Measurements from ENCODE around the gene HCAR3.
"Not testable (repeated sequence)": the region's sequence is repeated elsewhere in the genome, so short reads cannot be mapped to it uniquely, and the experiment has no call there.

Gene HCAR3

GRCh38 chr12:122691566-122691965 is 25.0 kb downstream of the HCAR3 start:
- no peaks in the 10 kb centered on the region for H3K36me3 ChIP-seq (ENCODE audit: insufficient read depth, insufficient read length, low read length)
- no peaks in the 10 kb centered on the region for H3K27me3 ChIP-seq (ENCODE audit: insufficient read depth, insufficient read length)
- DNase-seq (ENCODE audit: low read depth, low spot score), result no peak
- H3K9me3 ChIP-seq (ENCODE audit: insufficient read depth, low read length), result no peaks in the 10 kb centered on the region
- H3K4me3 ChIP-seq (ENCODE audit: insufficient read length, low read depth), result no peak overlapping the region
- no peak overlapping the region for H3K9ac ChIP-seq (ENCODE audit: insufficient read length, low read depth)
- H3K4me1 ChIP-seq (ENCODE audit: insufficient read depth, insufficient read length), result peaks cover 3% of the 10 kb centered on the region
- TF ChIP-seq YY1 (IDR thresholded peaks at IDR 0.05; ENCODE audit: insufficient read depth, insufficient read length) (no peak), SUZ12 (IDR thresholded peaks at IDR 0.05; ENCODE audit: extremely low read depth, insufficient read depth, insufficient read length) (no peak), ZNF274 (IDR thresholded peaks at IDR 0.05; ENCODE audit: low read depth, low read length) (no peak)

GRCh38 chr12:122688291-122688690 is 28.3 kb downstream of the HCAR3 start:
- Histone ChIP-seq H3K4me1 (ENCODE audit: insufficient read depth, insufficient read length) (peaks cover 3% of the 10 kb centered on the region), H3K4me3 (ENCODE audit: insufficient read length, low read depth) (no peak overlapping the region), H3K27me3 (ENCODE audit: insufficient read depth, insufficient read length) (no peaks in the 10 kb centered on the region), H3K36me3 (ENCODE audit: insufficient read depth, insufficient read length, low read length) (no peaks in the 10 kb centered on the region), H3K9ac (ENCODE audit: insufficient read length, low read depth) (no peak overlapping the region), H3K9me3 (ENCODE audit: insufficient read depth, low read length) (no peaks in the 10 kb centered on the region)
- no peak for DNase-seq (ENCODE audit: low read depth, low spot score)
- TF ChIP-seq SUZ12 (IDR thresholded peaks at IDR 0.05; ENCODE audit: extremely low read depth, insufficient read depth, insufficient read length) (no peak), ZNF274 (IDR thresholded peaks at IDR 0.05; ENCODE audit: low read depth, low read length) (no peak), YY1 (IDR thresholded peaks at IDR 0.05; ENCODE audit: insufficient read depth, insufficient read length) (no peak)

- no peak overlapping the region for H3K4me3 ChIP-seq (ENCODE audit: insufficient read length, low read depth)
- no peaks in the 10 kb centered on the region for H3K36me3 ChIP-seq (ENCODE audit: insufficient read depth, insufficient read length, low read length)
- no peak overlapping the region for H3K9ac ChIP-seq (ENCODE audit: insufficient read length, low read depth)
- TF ChIP-seq SUZ12 (IDR thresholded peaks at IDR 0.05; ENCODE audit: extremely low read depth, insufficient read depth, insufficient read length) (no peak), YY1 (IDR thresholded peaks at IDR 0.05; ENCODE audit: insufficient read depth, insufficient read length) (no peak)
- H3K27me3 ChIP-seq (ENCODE audit: insufficient read depth, insufficient read length), result no peaks in the 10 kb centered on the region
- no peak for DNase-seq (ENCODE audit: low read depth, low spot score)
- peaks cover 3% of the 10 kb centered on the region for H3K4me1 ChIP-seq (ENCODE audit: insufficient read depth, insufficient read length)
- no peaks in the 10 kb centered on the region for H3K9me3 ChIP-seq (ENCODE audit: insufficient read depth, low read length)
Observed at GRCh38 chr12:122687086-122687485, 29.5 kb downstream of the HCAR3 start.

- Histone ChIP-seq H3K9me3 (ENCODE audit: insufficient read depth, low read length) (no peaks in the 10 kb centered on the region), H3K36me3 (ENCODE audit: insufficient read depth, insufficient read length, low read length) (no peaks in the 10 kb centered on the region)
Observed at GRCh38 chr12:122686538-122686937, 30.1 kb downstream of the HCAR3 start.

GRCh38 chr12:122684297-122684813 is 32.3 kb downstream of the HCAR3 start:
- Histone ChIP-seq H3K4me1 (ENCODE audit: insufficient read depth, insufficient read length) (no peaks in the 10 kb centered on the region), H3K9me3 (ENCODE audit: insufficient read depth, low read length) (no peaks in the 10 kb centered on the region), H3K4me3 (ENCODE audit: insufficient read length, low read depth) (no peak overlapping the region), H3K27me3 (ENCODE audit: insufficient read depth, insufficient read length) (no peaks in the 10 kb centered on the region), H3K9ac (ENCODE audit: insufficient read length, low read depth) (no peak overlapping the region), H3K36me3 (ENCODE audit: insufficient read depth, insufficient read length, low read length) (no peaks in the 10 kb centered on the region)
- DNase-seq (ENCODE audit: low read depth, low spot score), result no peak
- TF ChIP-seq SUZ12 (IDR thresholded peaks at IDR 0.05; ENCODE audit: extremely low read depth, insufficient read depth, insufficient read length) (no peak), YY1 (IDR thresholded peaks at IDR 0.05; ENCODE audit: insufficient read depth, insufficient read length) (no peak), ZNF274 (IDR thresholded peaks at IDR 0.05; ENCODE audit: low read depth, low read length) (no peak)

More at GRCh38 chr12:122686538-122686937, 30.1 kb downstream of the HCAR3 start:
- no peak for TF ChIP-seq YY1 (IDR thresholded peaks at IDR 0.05; ENCODE audit: insufficient read depth, insufficient read length)
- no peak for TF ChIP-seq SUZ12 (IDR thresholded peaks at IDR 0.05; ENCODE audit: extremely low read depth, insufficient read depth, insufficient read length)
- TF ChIP-seq ZNF274 (IDR thresholded peaks at IDR 0.05; ENCODE audit: low read depth, low read length), result no peak
- DNase-seq (ENCODE audit: low read depth, low spot score), result no peak
- Histone ChIP-seq H3K4me3 (ENCODE audit: insufficient read length, low read depth) (no peak overlapping the region), H3K4me1 (ENCODE audit: insufficient read depth, insufficient read length) (peaks cover 3% of the 10 kb centered on the region), H3K9ac (ENCODE audit: insufficient read length, low read depth) (no peak overlapping the region), H3K27me3 (ENCODE audit: insufficient read depth, insufficient read length) (no peaks in the 10 kb centered on the region)

GRCh38 chr12:122681814-122682213 is 34.8 kb downstream of the HCAR3 start:
- Histone ChIP-seq H3K4me1 (ENCODE audit: insufficient read depth, insufficient read length) (no peaks in the 10 kb centered on the region), H3K4me3 (ENCODE audit: insufficient read length, low read depth) (no peak overlapping the region), H3K36me3 (ENCODE audit: insufficient read depth, insufficient read length, low read length) (no peaks in the 10 kb centered on the region), H3K9ac (ENCODE audit: insufficient read length, low read depth) (no peak overlapping the region), H3K9me3 (ENCODE audit: insufficient read depth, low read length) (peaks cover 8% of the 10 kb centered on the region; the same call in 1 of the 2 replicates), H3K27me3 (ENCODE audit: insufficient read depth, insufficient read length) (no peaks in the 10 kb centered on the region)
- DNase-seq (ENCODE audit: low read depth, low spot score), result no peak
- TF ChIP-seq SUZ12 (IDR thresholded peaks at IDR 0.05; ENCODE audit: extremely low read depth, insufficient read depth, insufficient read length) (no peak), ZNF274 (IDR thresholded peaks at IDR 0.05; ENCODE audit: low read depth, low read length) (no peak), YY1 (IDR thresholded peaks at IDR 0.05; ENCODE audit: insufficient read depth, insufficient read length) (no peak)

GRCh38 chr12:122680989-122681388 is 35.6 kb downstream of the HCAR3 start:
- DNase-seq (ENCODE audit: low read depth, low spot score); H3K9ac ChIP-seq (ENCODE audit: insufficient read length, low read depth); H3K36me3 ChIP-seq (ENCODE audit: insufficient read depth, insufficient read length, low read length); H3K4me1 ChIP-seq (ENCODE audit: insufficient read depth, insufficient read length); H3K27me3 ChIP-seq (ENCODE audit: insufficient read depth, insufficient read length); H3K9me3 ChIP-seq (ENCODE audit: insufficient read depth, low read length); H3K4me3 ChIP-seq (ENCODE audit: insufficient read length, low read depth): not testable (repeated sequence)

GRCh38 chr12:122676781-122677180 is 39.8 kb downstream of the HCAR3 start:
- not testable (repeated sequence) for H3K9me3 ChIP-seq (ENCODE audit: insufficient read depth, low read length); H3K4me3 ChIP-seq (ENCODE audit: insufficient read length, low read depth); H3K27me3 ChIP-seq (ENCODE audit: insufficient read depth, insufficient read length); H3K36me3 ChIP-seq (ENCODE audit: insufficient read depth, insufficient read length, low read length); H3K9ac ChIP-seq (ENCODE audit: insufficient read length, low read depth); H3K4me1 ChIP-seq (ENCODE audit: insufficient read depth, insufficient read length); DNase-seq (ENCODE audit: low read depth, low spot score)

GRCh38 chr12:122676015-122676414 is 40.6 kb downstream of the HCAR3 start:
- not testable (repeated sequence) for H3K9me3 ChIP-seq (ENCODE audit: insufficient read depth, low read length); H3K27me3 ChIP-seq (ENCODE audit: insufficient read depth, insufficient read length); H3K4me1 ChIP-seq (ENCODE audit: insufficient read depth, insufficient read length); DNase-seq (ENCODE audit: low read depth, low spot score); H3K9ac ChIP-seq (ENCODE audit: insufficient read length, low read depth); H3K36me3 ChIP-seq (ENCODE audit: insufficient read depth, insufficient read length, low read length); H3K4me3 ChIP-seq (ENCODE audit: insufficient read length, low read depth)
